Natural killer cell (primary cell): Measurements from ENCODE around the gene COMMD7. TPM values are rescaled to one million over a fixed set of nuclear protein-coding genes. Genes with fewer than 3 reads are reported as not detected.

Source experiments
- ATAC-seq, 3 donors: fragments of 150-1000 bp in 2 of 3; fragments of 200-7000 bp in 1 of 3; cut with Tn5 transposase; 1 replicate in 1 of 3; 2 replicates in 2 of 3; pipeline ENCODE4 v1.10.0; 2021; ENCODE audit warnings: mild to moderate bottlenecking in 2 of 3, moderate library complexity in 2 of 3
- DNase-seq, 2 donors: peaks; one replicate each; pipeline versions ENCODE4 v3.0.0 to v3.0.0-alpha.2; 2013 to 2021; ENCODE audit warnings: mixed read lengths in 1 of 2
- H3K27ac ChIP-seq: one replicate; pipeline ENCODE4 v1.5.1; 2013; ENCODE audit warnings: mild to moderate bottlenecking, low read length
- H3K27me3 ChIP-seq: one replicate; pipeline ENCODE4 v1.6.1; 2013; ENCODE audit warnings: low read length; ENCODE audit not compliant: control insufficient read depth, insufficient read depth
- H3K36me3 ChIP-seq: one replicate; pipeline ENCODE4 v1.6.1; 2013; ENCODE audit warnings: low read length; ENCODE audit not compliant: control insufficient read depth, insufficient read depth
- H3K4me1 ChIP-seq: one replicate; pipeline ENCODE4 v1.6.1; 2013; ENCODE audit warnings: low read length; ENCODE audit not compliant: control insufficient read depth, insufficient read depth
- H3K4me3 ChIP-seq: one replicate; pipeline ENCODE4 v1.5.1; 2013; ENCODE audit warnings: low read length
- H3K9me3 ChIP-seq: one replicate; pipeline ENCODE4 v1.6.1; 2013; ENCODE audit warnings: low read length; ENCODE audit not compliant: control insufficient read depth, insufficient read depth
- H3K27ac Mint-ChIP-seq, 2 donors: one replicate each; pipeline ENCODE4 v1.8.0; 2022; ENCODE audit warnings: mild to moderate bottlenecking in 2 of 2, mixed read lengths in 2 of 2, moderate library complexity in 1 of 2
- H3K27me3 Mint-ChIP-seq, 2 donors: one replicate each; pipeline ENCODE4 v1.8.0; 2022; ENCODE audit warnings: low read depth in 2 of 2, mixed read lengths in 2 of 2
- H3K36me3 Mint-ChIP-seq: one replicate; pipeline ENCODE4 v1.8.0; 2022; ENCODE audit warnings: mixed read lengths
- H3K4me1 Mint-ChIP-seq, 2 donors: one replicate each; pipeline ENCODE4 v1.8.0; 2022; ENCODE audit warnings: mixed read lengths in 2 of 2
- H3K4me3 Mint-ChIP-seq: one replicate; pipeline ENCODE4 v1.8.0; 2022; ENCODE audit warnings: mild to moderate bottlenecking, moderate library complexity, mixed read lengths
- H3K9me3 Mint-ChIP-seq, 2 donors: one replicate each; pipeline ENCODE4 v1.8.0; 2022; ENCODE audit warnings: mixed read lengths in 2 of 2
- WGBS: methylation state at CpG from one replicate; pipeline ENCODE4 v1.1.7; 2013; ENCODE audit warnings: missing lambda C conversion rate; ENCODE audit not compliant: insufficient coverage; 5-methylcytosine and 5-hydroxymethylcytosine counted together
- intact Hi-C: fragments of 100-400 bp; cut with micrococcal nuclease; formaldehyde crosslinking; loops from one replicate; pipeline ENCODE4 v1.14.2; 2022
- total RNA-seq, 4 donors: library from RNA; stranded (reverse); fragments of 120-200 nt in 1 of 4; gene quantifications; one replicate each; pipeline versions ENCODE4 v1.2.3 to v1.2.4, GENCODE V29; 2013 to 2022
- TF ChIP-seq, protein P1 (sequence below): fragments of 200-600 bp; IDR thresholded peaks from one replicate; pipeline ENCODE4 v1.8.0; 2022; ENCODE audit warnings: antibody characterized with exemption

COMMD7 gene
- total RNA-seq, 3 donors from 2014 or later (not counting 1 experiment from before 2014, with no cell fraction given) = 56.7 to 72.1 (median 68.1) TPM

DNA sequence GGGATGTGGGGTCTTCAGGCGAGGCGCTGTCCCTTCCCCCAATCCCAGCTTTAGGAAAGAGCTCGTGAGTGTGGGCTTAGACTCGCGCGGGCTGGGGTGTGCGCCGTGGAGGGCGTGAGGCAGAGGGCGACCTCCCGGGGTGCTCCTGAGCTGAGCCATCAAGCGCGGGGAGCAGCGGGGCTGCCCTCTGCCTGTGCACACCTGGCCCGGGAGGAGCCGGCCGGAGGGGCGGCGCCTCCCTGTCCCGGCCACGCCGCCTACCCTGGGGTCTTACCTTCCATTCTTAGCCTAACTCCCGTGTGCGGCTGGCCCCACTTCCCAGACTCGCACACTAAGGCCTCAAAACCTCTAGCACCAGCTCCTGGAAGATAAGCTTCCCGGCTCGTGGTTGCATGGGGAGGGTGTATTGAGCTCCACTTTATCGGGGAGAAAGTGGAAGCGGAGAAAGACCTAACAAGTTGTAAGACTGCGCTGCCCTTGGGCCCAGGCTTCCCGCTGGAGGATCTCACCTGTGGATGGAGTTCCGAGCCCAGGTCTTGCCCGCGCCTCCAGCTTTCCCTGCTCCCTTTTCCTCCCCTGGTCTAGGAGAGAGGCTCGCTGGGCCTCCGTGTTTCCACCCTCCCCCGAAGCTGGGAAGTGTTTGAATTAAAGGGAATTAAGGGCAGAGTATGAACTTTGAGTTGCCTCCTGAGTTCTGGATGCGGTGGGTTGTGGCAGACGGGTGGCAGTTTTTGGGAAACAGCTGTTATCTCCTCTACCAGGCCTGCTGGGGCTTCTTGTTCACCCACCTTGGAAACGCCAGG lies 20.1 kb upstream of the COMMD7 start:
- ATAC-seq (peak; percentile 27 to 45 (median 29)), DNase-seq (peak in 1 of 2 donors; percentile 35)
- TF ChIP-seq, protein P1, sequence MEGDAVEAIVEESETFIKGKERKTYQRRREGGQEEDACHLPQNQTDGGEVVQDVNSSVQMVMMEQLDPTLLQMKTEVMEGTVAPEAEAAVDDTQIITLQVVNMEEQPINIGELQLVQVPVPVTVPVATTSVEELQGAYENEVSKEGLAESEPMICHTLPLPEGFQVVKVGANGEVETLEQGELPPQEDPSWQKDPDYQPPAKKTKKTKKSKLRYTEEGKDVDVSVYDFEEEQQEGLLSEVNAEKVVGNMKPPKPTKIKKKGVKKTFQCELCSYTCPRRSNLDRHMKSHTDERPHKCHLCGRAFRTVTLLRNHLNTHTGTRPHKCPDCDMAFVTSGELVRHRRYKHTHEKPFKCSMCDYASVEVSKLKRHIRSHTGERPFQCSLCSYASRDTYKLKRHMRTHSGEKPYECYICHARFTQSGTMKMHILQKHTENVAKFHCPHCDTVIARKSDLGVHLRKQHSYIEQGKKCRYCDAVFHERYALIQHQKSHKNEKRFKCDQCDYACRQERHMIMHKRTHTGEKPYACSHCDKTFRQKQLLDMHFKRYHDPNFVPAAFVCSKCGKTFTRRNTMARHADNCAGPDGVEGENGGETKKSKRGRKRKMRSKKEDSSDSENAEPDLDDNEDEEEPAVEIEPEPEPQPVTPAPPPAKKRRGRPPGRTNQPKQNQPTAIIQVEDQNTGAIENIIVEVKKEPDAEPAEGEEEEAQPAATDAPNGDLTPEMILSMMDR = no peak
- no peaks in the 10 kb centered on the region for H3K36me3 Mint-ChIP-seq
- H3K9me3 Mint-ChIP-seq = no peaks in the 10 kb centered on the region
- peaks cover 0 to 2% of the 10 kb centered on the region in 2 donors for H3K27me3 Mint-ChIP-seq
- peak overlapping the region in 1 of 2 donors; percentile 75 for H3K27ac Mint-ChIP-seq
- Histone ChIP-seq H3K27ac (no peak overlapping the region), H3K36me3 (no peaks in the 10 kb centered on the region), H3K27me3 (no peaks in the 10 kb centered on the region), H3K4me1 (peaks cover 23% of the 10 kb centered on the region), H3K9me3 (no peaks in the 10 kb centered on the region), H3K4me3 (peak overlapping the region; percentile 80)
- intact Hi-C loops = loop anchor here (2.0 kb wide), 1 partner anchor 21 kb away; the partner anchor contains the start of gene COMMD7
- peak overlapping the region; percentile 90 for H3K4me3 Mint-ChIP-seq
- 14% methylated on average over 36 of the region's 40 CpGs for WGBS
- H3K4me1 Mint-ChIP-seq = peaks cover 7 to 20% of the 10 kb centered on the region in 2 donors

GRCh38 chr20:32762754-32763201 lies 19.5 kb upstream of the COMMD7 start:
- H3K9me3 ChIP-seq = no peaks in the 10 kb centered on the region
- peak in 1 of 2 donors; percentile 52 for DNase-seq
- peak overlapping the region in 1 of 2 donors; percentile 75 for H3K27ac Mint-ChIP-seq

GRCh38 chr20:32761831-32762753 lies 18.8 kb upstream of the COMMD7 start, which contains the start of gene DNMT3B:
DNMT3B (plus strand) TSS chr20:32762385; CDS start chr20:32780324, 17,939 bp downstream.
- ATAC-seq (peak; percentile 85 to 89 (median 88)), DNase-seq (peak; percentile 61 to 76)
- TF ChIP-seq, protein P1 = no peak
- Mint-ChIP-seq H3K4me1 (peaks cover 7 to 20% of the 10 kb centered on the region in 2 donors), H3K27me3 (peaks cover 0 to 2% of the 10 kb centered on the region in 2 donors), H3K36me3 (no peaks in the 10 kb centered on the region), H3K27ac (peak within 1 kb of the TSS in 1 of 2 donors; percentile 82), H3K4me3 (peak within 1 kb of the TSS; percentile 90), H3K9me3 (no peaks in the 10 kb centered on the region)
- Histone ChIP-seq H3K9me3 (no peaks in the 10 kb centered on the region), H3K27ac (no peak within 1 kb of the TSS), H3K4me1 (peaks cover 23% of the 10 kb centered on the region), H3K36me3 (no peaks in the 10 kb centered on the region), H3K27me3 (no peaks in the 10 kb centered on the region), H3K4me3 (peak within 1 kb of the TSS; percentile 80)
- WGBS = under 1% methylated on average over 92 of the region's 92 CpGs
- intact Hi-C loops = loop anchor here (2.0 kb wide), 1 partner anchor 19 kb away; the partner anchor contains the start of gene COMMD7

More at GRCh38 chr20:32762754-32763201, 19.5 kb upstream of the COMMD7 start:
- TF ChIP-seq, protein P1 = no peak
- peaks cover 0 to 2% of the 10 kb centered on the region in 2 donors for H3K27me3 Mint-ChIP-seq
- no peaks in the 10 kb centered on the region for H3K9me3 Mint-ChIP-seq
- peak overlapping the region; percentile 90 for H3K4me3 Mint-ChIP-seq
- H3K27me3 ChIP-seq = no peaks in the 10 kb centered on the region
- under 1% methylated on average over 30 of the region's 30 CpGs for WGBS
- H3K27ac ChIP-seq = no peak overlapping the region
- intact Hi-C loops = loop anchor here (2.0 kb wide), 1 partner anchor 20 kb away; the partner anchor contains the start of gene COMMD7
- peak; percentile 38 to 46 (median 40) for ATAC-seq
- H3K36me3 Mint-ChIP-seq = no peaks in the 10 kb centered on the region
- H3K4me3 ChIP-seq = peak overlapping the region; percentile 80
- H3K4me1 ChIP-seq = peaks cover 23% of the 10 kb centered on the region
- H3K4me1 Mint-ChIP-seq = peaks cover 7 to 20% of the 10 kb centered on the region in 2 donors
- H3K36me3 ChIP-seq = no peaks in the 10 kb centered on the region
